WTC11 (cell line): ENCODE results near the gene NACA. TPM values are rescaled to one million over a fixed set of nuclear protein-coding genes. Genes with fewer than 3 reads are reported as not detected.
A peak's percentile ranks its signal among the peaks of the same experiment; 100 is the strongest.

Source experiments
- ATAC-seq: fragments of 200-7000 bp; cut with Tn5 transposase; 2 replicates; pipeline ENCODE4 v1.10.0; 2021; ENCODE audit warnings: mild to moderate bottlenecking, moderate library complexity
- CTCF ChIA-PET: fragments of 300-600 bp; sonication (Branson Sonifier 250); formaldehyde crosslinking; loops from one replicate; lab custom pipeline; 2021; ENCODE audit warnings: antibody characterized with exemption; lab: Charles Lee
- POLR2A ChIA-PET: fragments of 350-600 bp; sonication (Branson Sonifier 250); formaldehyde crosslinking; loops from one replicate; lab custom pipeline; 2021; ENCODE audit warnings: antibody characterized with exemption; lab: Charles Lee
- DNase-seq: peaks from one replicate; pipeline ENCODE4 v3.0.0; 2021; ENCODE audit warnings: low spot score
- H3K27ac Mint-ChIP-seq: 2 replicates; pipeline ENCODE4 v1.8.0; 2021; ENCODE audit warnings: mixed read lengths
- H3K27me3 Mint-ChIP-seq: 2 replicates; pipeline ENCODE4 v1.8.0; 2021; ENCODE audit warnings: low read depth, mild to moderate bottlenecking, moderate library complexity, mixed read lengths
- H3K36me3 Mint-ChIP-seq: 2 replicates; pipeline ENCODE4 v1.8.0; 2021; ENCODE audit warnings: mixed read lengths
- H3K4me1 Mint-ChIP-seq: 2 replicates; pipeline ENCODE4 v1.8.0; 2022; ENCODE audit warnings: mixed read lengths
- H3K4me3 Mint-ChIP-seq: 2 replicates; pipeline ENCODE4 v1.8.0; 2021; ENCODE audit warnings: mild to moderate bottlenecking, moderate library complexity, mixed read lengths
- H3K9me3 Mint-ChIP-seq: 2 replicates; pipeline ENCODE4 v1.8.0; 2021; ENCODE audit warnings: mixed read lengths
- CREM ChIP-seq: sonication (generic); formaldehyde crosslinking; IDR thresholded peaks from 2 replicates; pipeline ENCODE4 v1.8.1; 2022; ENCODE audit warnings: mild to moderate bottlenecking, missing genetic modification reagents, moderate library complexity
- CTCF ChIP-seq: fragments of 200-600 bp; IDR thresholded peaks from 2 replicates; pipeline ENCODE4 v1.8.0; 2022; ENCODE audit warnings: antibody characterized with exemption
- HMGXB4 ChIP-seq: sonication (generic); formaldehyde crosslinking; IDR thresholded peaks from 2 replicates; pipeline ENCODE4 v1.8.1; 2023; ENCODE audit warnings: mild to moderate bottlenecking, moderate library complexity, missing genetic modification reagents
- MYBL2 ChIP-seq: sonication (generic); formaldehyde crosslinking; IDR thresholded peaks from 2 replicates; pipeline ENCODE4 v1.8.1; 2023; ENCODE audit warnings: mild to moderate bottlenecking, moderate library complexity, missing genetic modification reagents
- NFATC4 ChIP-seq: fragments of 250-450 bp; sonication (Bioruptor Pico); IDR thresholded peaks from 2 replicates; pipeline ENCODE4 v1.9.0; 2021; ENCODE audit warnings: mild to moderate bottlenecking
- PRRX2 ChIP-seq: fragments of 250-450 bp; sonication (Bioruptor Pico); IDR thresholded peaks from 2 replicates; pipeline ENCODE4 v1.8.0; 2021; ENCODE audit warnings: mild to moderate bottlenecking
- STAT6 ChIP-seq: sonication (generic); formaldehyde crosslinking; conservative IDR thresholded peaks from 2 replicates; pipeline ENCODE4 v1.8.1; 2023; ENCODE audit warnings: mild to moderate bottlenecking, low read depth, missing genetic modification reagents, moderate library complexity
- ZBTB21 ChIP-seq: sonication (generic); formaldehyde crosslinking; IDR thresholded peaks from 2 replicates; pipeline ENCODE4 v1.8.1; 2023; ENCODE audit warnings: mild to moderate bottlenecking, missing genetic modification reagents, borderline replicate concordance
- total RNA-seq: library from RNA; stranded (reverse); gene quantifications from 3 replicates; pipeline ENCODE4 v1.2.3, GENCODE V29; 2021
- TF ChIP-seq, protein P1 (sequence below): sonication (generic); formaldehyde crosslinking; IDR thresholded peaks from 2 replicates; pipeline ENCODE4 v1.8.1; 2022; ENCODE audit warnings: low read depth, mild to moderate bottlenecking, moderate library complexity, missing genetic modification reagents, borderline replicate concordance

Gene NACA
- total RNA-seq, 1 experiment from 2014 or later, result 987 TPM

- Mint-ChIP-seq H3K27ac (0 out of 2 replicates have a peak overlapping the region, but pooled peaks have one; percentile 53), H3K27me3 (no peaks in the 10 kb centered on the region), H3K9me3 (no peaks in the 10 kb centered on the region), H3K4me3 (no peak overlapping the region), H3K36me3 (peaks cover 67% of the 10 kb centered on the region), H3K4me1 (no peaks in the 10 kb centered on the region)
- POLR2A ChIA-PET, result no interaction called here
- TF ChIP-seq HMGXB4 (no peak), CTCF (no peak), ZBTB21 (CRISPR knock-in tag) (no peak), NFATC4 (no peak), STAT6 (CRISPR knock-in tag) (no peak), MYBL2 (CRISPR knock-in tag) (no peak), CREM (CRISPR knock-in tag) (no peak)
- TF ChIP-seq, protein P1, sequence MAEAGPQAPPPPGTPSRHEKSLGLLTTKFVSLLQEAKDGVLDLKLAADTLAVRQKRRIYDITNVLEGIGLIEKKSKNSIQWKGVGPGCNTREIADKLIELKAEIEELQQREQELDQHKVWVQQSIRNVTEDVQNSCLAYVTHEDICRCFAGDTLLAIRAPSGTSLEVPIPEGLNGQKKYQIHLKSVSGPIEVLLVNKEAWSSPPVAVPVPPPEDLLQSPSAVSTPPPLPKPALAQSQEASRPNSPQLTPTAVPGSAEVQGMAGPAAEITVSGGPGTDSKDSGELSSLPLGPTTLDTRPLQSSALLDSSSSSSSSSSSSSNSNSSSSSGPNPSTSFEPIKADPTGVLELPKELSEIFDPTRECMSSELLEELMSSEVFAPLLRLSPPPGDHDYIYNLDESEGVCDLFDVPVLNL, result no peak
- CTCF ChIA-PET, result interaction anchor here (0.6 to 1.2 kb wide), 3 partner anchors 8 to 457 kb away, joined by 3 to 8 read pairs (median 4); no protein-coding TSS in a partner anchor
- ATAC-seq, result no peak
- no peak for DNase-seq
Observed at GRCh38 chr12:56670836-56671235, 54.3 kb downstream of the NACA start.

GRCh38 chr12:56668197-56668457 is 57.0 kb downstream of the NACA start:
- H3K4me1 Mint-ChIP-seq, result no peaks in the 10 kb centered on the region
- ATAC-seq, result no peak
- no peaks in the 10 kb centered on the region for H3K27me3 Mint-ChIP-seq
- no peak for TF ChIP-seq PRRX2 (CRISPR knock-in tag)
- TF ChIP-seq, all 79 proteins: peak for 0
- ChIA-PET POLR2A (no interaction called here), CTCF (interaction anchor here (2.3 kb wide), 1 partner anchor 32 kb away, joined by 7 read pairs; no protein-coding TSS in a partner anchor)
- H3K36me3 Mint-ChIP-seq, result peaks cover 83% of the 10 kb centered on the region
- no peaks in the 10 kb centered on the region for H3K9me3 Mint-ChIP-seq
- H3K27ac Mint-ChIP-seq, result no peak overlapping the region
- no peak overlapping the region for H3K4me3 Mint-ChIP-seq
- DNase-seq, result no peak

Other genes starting within 250 kb of the NACA start
- gene GLS2, start 237.1 kb downstream of the NACA start, total RNA-seq, result 14.8 to 17.2 TPM (median 15.9 TPM) in 3 replicates
- 11.8 to 16.7 TPM (median 16.1 TPM) in 3 replicates for gene RBMS2, start 203.5 kb downstream of the NACA start, total RNA-seq
- gene BAZ2A, start 95.0 kb downstream of the NACA start, total RNA-seq, result 103 to 114 TPM (median 108 TPM) in 3 replicates
- 971 to 1,064 TPM (median 1,005 TPM) in 3 replicates for gene ATP5F1B, start 79.3 kb downstream of the NACA start, total RNA-seq
- gene PTGES3, start 37.0 kb downstream of the NACA start, total RNA-seq, result 394 to 436 TPM (median 420 TPM) in 3 replicates
- gene PRIM1, start 27.0 kb upstream of the NACA start, total RNA-seq, result 51.7 to 54.5 TPM (median 54.0 TPM) in 3 replicates
- gene HSD17B6, start 38.0 kb upstream of the NACA start, total RNA-seq, result 2.4 to 5.6 TPM (median 4.8 TPM) in 3 replicates
- gene SDR9C7, start 209.1 kb upstream of the NACA start, total RNA-seq, result not detected in 3 replicates
- gene RDH16, start 232.3 kb upstream of the NACA start, total RNA-seq, result 0.85 to 1.2 TPM (median 1.0 TPM) in 3 replicates